CD4-positive, alpha-beta T cell (primary cell): ENCODE measurements around the gene VAPB. TPM values are rescaled to one million over a fixed set of nuclear protein-coding genes. Genes with fewer than 3 reads are reported as not detected.

Source experiments
- ATAC-seq: fragments of 200-7000 bp; cut with Tn5 transposase; one replicate; pipeline ENCODE4 v1.10.0; 2022; ENCODE audit warnings: mild to moderate bottlenecking; ENCODE audit not compliant: poor library complexity
- CTCF ChIA-PET: fragments of 350-600 bp; sonication (Branson Sonifier 250); formaldehyde crosslinking; loops from one replicate; lab custom pipeline; 2021; ENCODE audit warnings: antibody characterized with exemption, inconsistent platforms; lab: Charles Lee
- POLR2A ChIA-PET: fragments of 350-600 bp; sonication (Branson Sonifier 250); formaldehyde crosslinking; loops from one replicate; lab custom pipeline; 2021; ENCODE audit warnings: antibody characterized with exemption, inconsistent platforms; lab: Charles Lee
- DNase-seq, 14 experiments: peaks; one replicate each; pipeline ENCODE4 v3.0.0-alpha.2; 2013 to 2020; ENCODE audit warnings: mixed read lengths in 2 of 14
- H3K27ac ChIP-seq, 2 donors: one replicate each; pipeline versions ENCODE4 v1.5.1 to v1.7.0; 2013; ENCODE audit warnings: low read length in 2 of 2, low read depth in 1 of 2, mild to moderate bottlenecking in 1 of 2
- H3K27me3 ChIP-seq, 2 experiments: 1 replicate in 1 of 2; 2 replicates in 1 of 2; pipeline versions ENCODE4 v1.6.1 to v1.7.0; 2013; ENCODE audit warnings: low read length in 2 of 2, control low read depth in 1 of 2, mild to moderate bottlenecking in 1 of 2, moderate library complexity in 1 of 2; ENCODE audit not compliant: insufficient read depth in 2 of 2, control insufficient read depth in 1 of 2
- H3K36me3 ChIP-seq: one replicate; pipeline ENCODE4 v1.6.1; 2013; ENCODE audit warnings: low read length, control low read depth; ENCODE audit not compliant: insufficient read depth
- H3K4me1 ChIP-seq: one replicate; pipeline ENCODE4 v1.6.1; 2013; ENCODE audit warnings: low read length, control low read depth; ENCODE audit not compliant: insufficient read depth
- H3K4me3 ChIP-seq: one replicate; pipeline ENCODE4 v1.5.1; 2013; ENCODE audit warnings: mild to moderate bottlenecking, low read length, moderate library complexity
- H3K9me3 ChIP-seq, 2 experiments: 1 replicate in 1 of 2; 2 replicates in 1 of 2; pipeline versions ENCODE4 v1.6.1 to v1.7.0; 2013; ENCODE audit warnings: low read length in 2 of 2, mild to moderate bottlenecking in 2 of 2, control low read depth in 1 of 2, moderate library complexity in 1 of 2; ENCODE audit not compliant: control insufficient read depth in 1 of 2, insufficient read depth in 1 of 2
- H3K27ac Mint-ChIP-seq: one replicate; pipeline ENCODE4 v1.8.0; 2020; ENCODE audit warnings: mixed read lengths
- H3K27me3 Mint-ChIP-seq: one replicate; pipeline ENCODE4 v1.8.0; 2021; ENCODE audit warnings: mixed read lengths
- H3K36me3 Mint-ChIP-seq: one replicate; pipeline ENCODE4 v1.8.0; 2021; ENCODE audit warnings: low read depth, mixed read lengths
- H3K4me1 Mint-ChIP-seq: one replicate; pipeline ENCODE4 v1.8.0; 2021; ENCODE audit warnings: low read depth, mixed read lengths
- H3K4me3 Mint-ChIP-seq: one replicate; pipeline ENCODE4 v1.8.0; 2020; ENCODE audit warnings: mild to moderate bottlenecking, mixed read lengths
- H3K9me3 Mint-ChIP-seq: one replicate; pipeline ENCODE4 v1.8.0; 2020; ENCODE audit warnings: mixed read lengths
- intact Hi-C, 2 experiments: fragments of 100-400 bp; cut with DNase I in 1 of 2; cut with micrococcal nuclease in 1 of 2; formaldehyde crosslinking; loops; one replicate each; pipeline versions ENCODE4 v1.15.1 to v1.9.0; 2023 to 2025; cut with DNase I, micrococcal nuclease
- total RNA-seq, 174 experiments: library from RNA in 2 of 174; stranded (reverse) in 2 of 174; gene quantifications; one replicate each; pipeline ENCODE4 v1.2.3 and lab custom pipeline; 2021 to 2026
- TF ChIP-seq, protein P1 (sequence below): fragments of 200-600 bp; IDR thresholded peaks from one replicate; pipeline ENCODE4 v1.8.0; 2022; ENCODE audit warnings: antibody characterized with exemption, mild to moderate bottlenecking

VAPB gene
- total RNA-seq, 2 experiments from 2014 or later: 25.2 to 29.4 TPM

DNA sequence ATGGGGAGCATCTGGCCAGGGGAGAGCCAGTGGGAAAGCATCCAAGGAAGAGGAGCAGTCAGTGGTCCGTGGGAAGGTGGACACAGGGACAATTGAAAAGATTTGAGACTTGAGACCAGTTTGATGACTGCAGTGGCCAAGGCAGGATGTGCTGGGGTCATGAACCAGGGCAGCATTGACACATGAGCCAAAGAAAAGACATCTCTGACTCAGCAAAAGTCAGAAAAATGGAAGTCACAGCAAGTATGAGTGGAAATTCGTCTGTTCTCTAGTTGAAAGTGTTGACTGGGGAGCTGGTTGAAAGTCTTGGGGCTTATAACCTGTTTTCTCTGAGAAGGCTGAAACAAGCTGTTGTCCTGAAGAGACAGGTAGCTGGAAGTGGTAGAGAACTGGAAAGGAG, 48.2 kb upstream of the VAPB start:
- no peak overlapping the region for H3K27ac ChIP-seq
- no peak overlapping the region for H3K4me3 ChIP-seq
- ChIA-PET CTCF (no interaction called here), POLR2A (no interaction called here)
- peaks cover 42% of the 10 kb centered on the region for H3K36me3 ChIP-seq
- H3K27me3 ChIP-seq: no peaks in the 10 kb centered on the region
- H3K27ac Mint-ChIP-seq: no peak overlapping the region
- ATAC-seq (no peak), DNase-seq (no peak)
- intact Hi-C loops: no loop called here
- H3K4me1 ChIP-seq: no peaks in the 10 kb centered on the region
- H3K27me3 Mint-ChIP-seq: no peaks in the 10 kb centered on the region
- H3K9me3 Mint-ChIP-seq: no peaks in the 10 kb centered on the region
- H3K4me1 Mint-ChIP-seq: peaks cover 41% of the 10 kb centered on the region
- H3K9me3 ChIP-seq: no peaks in the 10 kb centered on the region
- TF ChIP-seq, protein P1, sequence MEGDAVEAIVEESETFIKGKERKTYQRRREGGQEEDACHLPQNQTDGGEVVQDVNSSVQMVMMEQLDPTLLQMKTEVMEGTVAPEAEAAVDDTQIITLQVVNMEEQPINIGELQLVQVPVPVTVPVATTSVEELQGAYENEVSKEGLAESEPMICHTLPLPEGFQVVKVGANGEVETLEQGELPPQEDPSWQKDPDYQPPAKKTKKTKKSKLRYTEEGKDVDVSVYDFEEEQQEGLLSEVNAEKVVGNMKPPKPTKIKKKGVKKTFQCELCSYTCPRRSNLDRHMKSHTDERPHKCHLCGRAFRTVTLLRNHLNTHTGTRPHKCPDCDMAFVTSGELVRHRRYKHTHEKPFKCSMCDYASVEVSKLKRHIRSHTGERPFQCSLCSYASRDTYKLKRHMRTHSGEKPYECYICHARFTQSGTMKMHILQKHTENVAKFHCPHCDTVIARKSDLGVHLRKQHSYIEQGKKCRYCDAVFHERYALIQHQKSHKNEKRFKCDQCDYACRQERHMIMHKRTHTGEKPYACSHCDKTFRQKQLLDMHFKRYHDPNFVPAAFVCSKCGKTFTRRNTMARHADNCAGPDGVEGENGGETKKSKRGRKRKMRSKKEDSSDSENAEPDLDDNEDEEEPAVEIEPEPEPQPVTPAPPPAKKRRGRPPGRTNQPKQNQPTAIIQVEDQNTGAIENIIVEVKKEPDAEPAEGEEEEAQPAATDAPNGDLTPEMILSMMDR: no peak
- H3K4me3 Mint-ChIP-seq: no peak overlapping the region
- peaks cover 55% of the 10 kb centered on the region for H3K36me3 Mint-ChIP-seq

DNA sequence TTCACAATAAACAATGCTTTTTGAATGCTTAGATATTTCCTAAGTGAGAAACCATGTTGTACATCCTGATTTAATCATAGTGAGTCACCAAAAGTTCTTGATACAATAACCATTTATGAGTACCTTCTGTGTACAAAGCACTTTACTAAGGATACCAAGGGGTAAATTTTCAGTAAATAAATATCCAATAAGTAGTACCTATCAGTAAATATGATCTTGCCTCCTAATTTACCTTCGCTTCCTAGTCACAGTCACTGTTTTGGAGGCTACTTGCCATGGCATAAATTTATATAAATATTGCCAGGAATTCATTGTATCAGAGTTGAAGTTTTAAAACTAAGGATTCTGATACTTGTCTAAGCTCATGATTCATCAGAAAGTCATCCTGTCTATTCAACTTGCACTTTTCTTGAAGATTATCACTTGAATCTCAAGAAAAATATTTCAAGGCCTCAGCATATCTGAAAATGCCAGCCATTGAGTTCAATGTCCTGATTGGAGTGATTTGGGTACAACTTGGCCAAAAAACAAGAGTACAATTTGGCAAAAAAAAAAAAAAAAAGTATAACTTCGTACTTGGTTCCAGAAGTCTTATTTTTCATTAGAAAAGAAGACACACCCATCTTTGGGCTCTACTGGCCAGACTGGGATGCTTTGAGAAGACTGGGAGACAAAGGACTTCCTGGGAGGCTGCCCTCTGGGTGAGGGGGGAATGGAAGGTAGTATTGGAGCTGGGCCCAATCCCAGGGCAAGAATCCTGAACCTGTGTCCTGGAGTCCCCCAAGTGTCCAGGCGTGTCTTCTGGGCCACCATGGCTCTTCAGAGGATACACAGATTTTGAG, 46.7 kb upstream of the VAPB start:
- H3K4me1 Mint-ChIP-seq: peaks cover 35% of the 10 kb centered on the region
- CTCF ChIA-PET: interaction anchor here (0.7 kb wide), 1 partner anchor 19 kb away, joined by 3 read pairs; no protein-coding TSS in a partner anchor
- Histone ChIP-seq H3K4me3 (no peak overlapping the region), H3K36me3 (peaks cover 46% of the 10 kb centered on the region), H3K9me3 (no peaks in the 10 kb centered on the region), H3K27me3 (no peaks in the 10 kb centered on the region), H3K27ac (no peak overlapping the region), H3K4me1 (no peaks in the 10 kb centered on the region)
- ATAC-seq (no peak), DNase-seq (no peak)
- TF ChIP-seq, protein P1: no peak
- H3K4me3 Mint-ChIP-seq: no peak overlapping the region
- no peaks in the 10 kb centered on the region for H3K9me3 Mint-ChIP-seq
- H3K36me3 Mint-ChIP-seq: peaks cover 62% of the 10 kb centered on the region
- no peak overlapping the region for H3K27ac Mint-ChIP-seq
- no peaks in the 10 kb centered on the region for H3K27me3 Mint-ChIP-seq
- POLR2A ChIA-PET: no interaction called here
- intact Hi-C loops: no loop called here

DNA sequence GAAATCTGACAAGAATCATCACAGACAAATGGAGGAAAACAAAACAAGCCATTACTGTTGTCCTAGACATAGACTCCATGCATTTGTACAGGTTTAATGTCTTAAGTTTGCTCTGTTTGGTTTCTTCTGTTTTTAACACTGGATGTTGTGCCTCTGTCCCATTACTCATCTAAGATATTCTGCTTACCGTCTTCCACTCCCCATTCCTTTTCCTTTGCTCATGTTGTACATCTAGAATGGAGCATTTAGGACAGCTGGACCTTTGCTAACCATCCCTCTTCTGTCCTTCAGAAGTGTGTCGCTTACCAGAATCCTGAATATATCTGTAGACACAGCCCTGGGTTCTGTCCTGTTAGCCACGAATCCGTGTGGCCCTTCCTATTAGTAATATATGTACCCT, 44.3 kb upstream of the VAPB start:
- Histone ChIP-seq H3K36me3 (peaks cover 53% of the 10 kb centered on the region), H3K9me3 (no peaks in the 10 kb centered on the region), H3K4me3 (no peak overlapping the region), H3K27ac (no peak overlapping the region), H3K27me3 (no peaks in the 10 kb centered on the region), H3K4me1 (no peaks in the 10 kb centered on the region)
- TF ChIP-seq, protein P1: no peak
- POLR2A ChIA-PET: no interaction called here
- intact Hi-C loops: no loop called here
- Mint-ChIP-seq H3K27me3 (no peaks in the 10 kb centered on the region), H3K36me3 (peaks cover 63% of the 10 kb centered on the region), H3K4me3 (no peak overlapping the region), H3K4me1 (peaks cover 12% of the 10 kb centered on the region), H3K27ac (no peak overlapping the region), H3K9me3 (no peaks in the 10 kb centered on the region)
- ATAC-seq (no peak), DNase-seq (no peak)
- CTCF ChIA-PET: interaction anchor here (0.9 kb wide), 1 partner anchor 8 kb away, joined by 3 read pairs; no protein-coding TSS in a partner anchor
